HEK293T (cell line): ENCODE data around the gene NINL.

ENCODE experiments used
- CTCF ChIA-PET: fragments of 350-600 bp; formaldehyde crosslinking; extraction: SDS; loops from one replicate; lab custom pipeline; 2021; ENCODE audit warnings: antibody characterized with exemption, inconsistent platforms; lab: Yijun Ruan, JAX
- POLR2A ChIA-PET: fragments of 350-600 bp; formaldehyde crosslinking; extraction: SDS; loops from one replicate; lab custom pipeline; 2020; ENCODE audit warnings: antibody characterized with exemption, inconsistent platforms; lab: Yijun Ruan, JAX
- DNase-seq: peaks from one replicate; pipeline ENCODE4 v3.0.0; 2012; ENCODE audit warnings: mixed read lengths; ENCODE audit errors: extremely low spot score
- ARNT ChIP-seq: fragments of 450-650 bp; IDR thresholded peaks from 2 replicates; pipeline ENCODE4 v1.6.1; 2017; ENCODE audit warnings: mild to moderate bottlenecking
- BHLHE40 ChIP-seq: fragments of 450-650 bp; IDR thresholded peaks from 2 replicates; pipeline ENCODE4 v1.6.1; 2016; ENCODE audit warnings: mild to moderate bottlenecking, moderate library complexity, borderline replicate concordance
- CTBP1 ChIP-seq: fragments of 450-650 bp; IDR thresholded peaks from 2 replicates; pipeline ENCODE4 v1.6.1; 2016; ENCODE audit warnings: borderline replicate concordance
- ELF4 ChIP-seq: fragments of 450-650 bp; IDR thresholded peaks from 2 replicates; pipeline ENCODE4 v1.6.1; 2017; ENCODE audit warnings: antibody characterized with exemption
- FOXA1 ChIP-seq: fragments of 450-650 bp; IDR thresholded peaks from 2 replicates; pipeline ENCODE4 v1.6.1; 2016; ENCODE audit warnings: mild to moderate bottlenecking
- FOXK2 ChIP-seq: fragments of 450-650 bp; IDR thresholded peaks from 2 replicates; pipeline ENCODE4 v1.6.1; 2016; ENCODE audit warnings: mild to moderate bottlenecking
- FOXM1 ChIP-seq: fragments of 450-650 bp; IDR thresholded peaks from 2 replicates; pipeline ENCODE4 v1.6.1; 2017; ENCODE audit warnings: mild to moderate bottlenecking, borderline replicate concordance
- HDGF ChIP-seq: fragments of 450-650 bp; IDR thresholded peaks from 2 replicates; pipeline ENCODE4 v1.6.1; 2017; ENCODE audit warnings: antibody characterized with exemption, borderline replicate concordance
- L3MBTL2 ChIP-seq: fragments of 450-650 bp; conservative IDR thresholded peaks from 2 replicates; pipeline ENCODE4 v1.6.1; 2016; ENCODE audit warnings: mild to moderate bottlenecking
- LEF1 ChIP-seq: fragments of 450-650 bp; IDR thresholded peaks from 2 replicates; pipeline ENCODE4 v1.6.1; 2017; ENCODE audit warnings: mild to moderate bottlenecking, borderline replicate concordance
- NFRKB ChIP-seq: fragments of 450-650 bp; IDR thresholded peaks from 2 replicates; pipeline ENCODE4 v1.6.1; 2016; ENCODE audit warnings: mild to moderate bottlenecking, moderate library complexity
- PKNOX1 ChIP-seq: fragments of 450-650 bp; IDR thresholded peaks from 2 replicates; pipeline ENCODE4 v1.6.1; 2016
- SP1 ChIP-seq: fragments of 450-650 bp; IDR thresholded peaks from 2 replicates; pipeline ENCODE4 v1.6.1; 2017
- SUZ12 ChIP-seq: fragments of 450-650 bp; IDR thresholded peaks from 2 replicates; pipeline ENCODE4 v1.6.1; 2016; ENCODE audit warnings: mild to moderate bottlenecking
- TARDBP ChIP-seq: fragments of 450-650 bp; IDR thresholded peaks from 2 replicates; pipeline ENCODE4 v1.6.1; 2016
- ZNF384 ChIP-seq: fragments of 450-650 bp; IDR thresholded peaks from 2 replicates; pipeline ENCODE4 v1.6.1; 2016

Gene NINL

DNA sequence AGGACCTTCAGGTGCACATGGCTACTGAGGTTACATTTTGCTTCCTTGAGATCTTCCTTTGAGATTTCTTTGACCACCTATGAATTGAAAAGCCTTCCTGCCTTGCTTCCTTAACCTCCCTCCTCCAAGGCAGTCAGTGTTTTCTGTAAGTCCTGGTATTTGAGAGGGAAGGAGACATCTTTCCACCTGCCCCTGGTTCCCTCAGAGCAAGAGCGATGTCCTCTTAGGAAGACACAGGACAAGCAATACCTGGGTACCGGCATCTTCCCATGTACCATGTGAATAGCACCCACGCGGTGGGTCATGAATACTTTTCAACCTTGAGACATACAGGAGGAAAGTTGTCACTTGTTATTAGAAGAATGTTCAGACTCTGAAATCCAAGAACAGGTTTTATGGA is 140.8 kb downstream of the NINL start:
- ChIA-PET POLR2A (no interaction called here), CTCF (no interaction called here)
- no peak for TF ChIP-seq BHLHE40
- TF ChIP-seq NFRKB = no peak
- no peak for TF ChIP-seq LEF1
- no peak for TF ChIP-seq PKNOX1
- no peak for TF ChIP-seq FOXM1
- TF ChIP-seq FOXA1 = no peak
- TF ChIP-seq ARNT = no peak
- DNase-seq = no peak

DNA sequence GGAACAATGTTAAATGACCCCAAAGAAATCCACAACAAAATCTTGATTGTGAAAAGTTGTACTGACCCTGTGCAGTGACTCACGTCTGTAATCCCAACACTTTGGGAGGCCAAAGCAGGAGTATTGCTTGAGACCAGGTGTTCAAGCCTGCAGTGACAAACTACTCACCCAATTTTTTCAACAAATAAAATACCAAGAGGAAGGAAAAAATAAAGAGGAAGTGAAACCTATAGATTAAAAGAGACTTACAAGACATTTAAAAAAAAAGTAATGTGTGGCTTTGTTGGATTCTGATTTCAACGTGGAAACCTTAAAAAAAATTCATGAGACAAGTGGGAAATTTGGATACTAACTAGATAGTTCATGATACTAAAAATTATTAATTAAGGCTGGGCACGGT is 146.0 kb downstream of the NINL start:
- ChIA-PET CTCF (interaction anchor here (0.6 kb wide), 1 partner anchor 143 kb away, joined by 3 read pairs; no protein-coding TSS in a partner anchor), POLR2A (no interaction called here)
- TF ChIP-seq L3MBTL2 = no peak
- no peak for TF ChIP-seq CTBP1
- no peak for TF ChIP-seq ELF4
- TF ChIP-seq ARNT = no peak
- no peak for TF ChIP-seq FOXK2
- no peak for DNase-seq

DNA sequence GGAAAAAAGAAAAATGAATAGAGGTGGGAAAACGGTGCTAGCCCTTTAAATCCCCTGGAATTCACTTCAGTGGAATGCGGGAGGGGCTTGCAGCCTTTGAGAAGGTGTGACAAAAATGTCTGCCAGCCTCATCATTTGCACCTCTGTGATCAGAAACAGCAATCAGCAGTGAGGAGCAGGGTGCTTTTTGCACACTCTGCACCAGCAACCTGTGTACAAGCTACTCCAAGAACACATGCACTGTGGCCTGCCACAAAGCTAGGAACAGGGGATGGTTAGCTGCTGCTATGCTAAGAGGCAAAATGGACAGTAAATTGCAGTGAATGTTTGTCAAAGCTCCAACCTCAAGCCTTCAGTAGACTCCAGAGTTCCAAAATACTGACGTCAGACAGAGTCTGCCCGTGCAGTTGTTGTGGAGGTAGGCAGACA is 148.2 kb downstream of the NINL start:
- POLR2A ChIA-PET = no interaction called here
- CTCF ChIA-PET = no interaction called here
- no peak for DNase-seq
- TF ChIP-seq PKNOX1 (no peak), SP1 (no peak), FOXA1 (no peak), TARDBP (no peak), FOXM1 (no peak), ARNT (no peak), BHLHE40 (no peak)

DNA sequence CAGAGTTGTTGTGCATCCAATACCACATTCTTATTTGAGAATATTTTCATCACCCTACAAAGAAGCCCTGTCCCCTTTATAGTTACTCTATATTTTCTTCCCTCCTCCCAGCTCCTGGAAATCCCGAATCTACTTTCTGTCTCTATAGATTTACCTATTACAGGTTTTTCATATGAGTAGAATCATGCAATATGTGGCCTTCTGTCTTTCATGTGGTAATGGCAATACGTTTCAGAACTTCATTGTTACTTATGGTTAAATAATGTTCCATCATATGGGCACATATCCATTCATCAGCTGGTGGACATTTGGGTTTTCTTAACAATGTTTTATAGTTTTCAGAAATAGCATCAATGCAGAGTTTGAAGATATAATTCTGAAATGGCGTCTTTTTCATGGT is 160.8 kb downstream of the NINL start:
- ChIA-PET POLR2A (interaction anchor here (2.2 kb wide), 1 partner anchor 17 kb away, joined by 7 read pairs; the partner anchor contains the start of gene GINS1), CTCF (no interaction called here)
- no peak for DNase-seq
- TF ChIP-seq TARDBP = no peak
- TF ChIP-seq L3MBTL2 = no peak
- no peak for TF ChIP-seq BHLHE40
- TF ChIP-seq CTBP1 = no peak
- TF ChIP-seq ARNT = no peak
- no peak for TF ChIP-seq PKNOX1
- no peak for TF ChIP-seq SUZ12
- no peak for TF ChIP-seq SP1
- TF ChIP-seq FOXM1 = no peak
- TF ChIP-seq HDGF = no peak

- no peak for TF ChIP-seq LEF1
- TF ChIP-seq ARNT = no peak
- TF ChIP-seq BHLHE40 = no peak
- TF ChIP-seq L3MBTL2 = no peak
- no peak for TF ChIP-seq ELF4
- TF ChIP-seq CTBP1 = no peak
- no peak for TF ChIP-seq HDGF
- TF ChIP-seq FOXM1 = no peak
- no peak for TF ChIP-seq SUZ12
- TF ChIP-seq TARDBP = no peak
- no peak for TF ChIP-seq ZNF384
- no peak for TF ChIP-seq FOXK2
- no peak for TF ChIP-seq PKNOX1
- TF ChIP-seq NFRKB = no peak
- no peak for TF ChIP-seq FOXA1
- TF ChIP-seq SP1 = no peak
Measured at GRCh38 chr20:25422032-25422431, 163.3 kb downstream of the NINL start.

DNA sequence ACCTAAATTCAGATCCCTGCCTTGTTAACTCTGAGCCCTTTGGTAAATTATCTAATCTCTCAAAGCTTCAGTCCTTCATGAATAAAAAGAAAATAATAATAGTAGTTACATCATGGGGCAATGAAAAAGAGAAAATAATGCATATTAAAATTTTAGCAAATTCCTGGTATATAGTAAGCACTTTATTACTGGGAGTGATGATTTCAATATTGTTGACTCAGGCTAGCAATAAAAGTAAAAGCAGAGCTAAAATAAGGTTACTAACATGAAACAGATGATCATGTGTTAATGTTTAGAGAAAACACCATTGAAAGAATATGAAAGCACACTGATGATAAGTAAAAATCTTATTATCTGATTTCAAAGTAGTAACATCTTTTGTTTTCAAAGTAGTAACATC is 164.2 kb downstream of the NINL start:
- no peak for DNase-seq
- ChIA-PET POLR2A (interaction anchor here (0.7 kb wide), 1 partner anchor 13 kb away, joined by 3 read pairs; no protein-coding TSS in a partner anchor), CTCF (no interaction called here)
- TF ChIP-seq PKNOX1 = no peak
- no peak for TF ChIP-seq FOXK2
- TF ChIP-seq SP1 = no peak
- TF ChIP-seq L3MBTL2 = no peak
- TF ChIP-seq NFRKB = no peak
- no peak for TF ChIP-seq ELF4
- no peak for TF ChIP-seq BHLHE40
- no peak for TF ChIP-seq TARDBP
- TF ChIP-seq HDGF = no peak

More at GRCh38 chr20:25422032-25422431, 163.3 kb downstream of the NINL start:
- DNase-seq = no peak
- ChIA-PET POLR2A (no interaction called here), CTCF (interaction anchor here (0.6 to 1.0 kb wide), 2 partner anchors 11 to 13 kb away, joined by 4 read pairs; no protein-coding TSS in a partner anchor)
